Karpas-422 (cell line): ENCODE data around the gene LDLRAD2. TPM values are rescaled to one million over a fixed set of nuclear protein-coding genes. Genes with fewer than 3 reads are reported as not detected.

Experiments used
- DNase-seq: peaks from one replicate; pipeline ENCODE4 v3.0.0-alpha.2; 2015
- H2AFZ ChIP-seq: fragments of 200-600 bp; sonication (generic); 2 replicates; pipeline ENCODE4 v1.6.1; 2014; ENCODE audit warnings: antibody characterized with exemption, low read length, mixed read lengths
- H3K27ac ChIP-seq: fragments of 200-600 bp; sonication (generic); 2 replicates; pipeline ENCODE4 v1.5.1; 2014; ENCODE audit warnings: mild to moderate bottlenecking, low read length, moderate library complexity
- H3K27me3 ChIP-seq: fragments of 200-600 bp; sonication (generic); 2 replicates; pipeline ENCODE4 v1.6.1; 2014; ENCODE audit warnings: low read length, mixed read lengths
- H3K36me3 ChIP-seq: fragments of 200-600 bp; sonication (generic); 2 replicates; pipeline ENCODE4 v1.6.1; 2014; ENCODE audit warnings: low read length, mixed read lengths; ENCODE audit not compliant: insufficient read depth
- H3K4me1 ChIP-seq: fragments of 200-600 bp; sonication (generic); 2 replicates; pipeline ENCODE4 v1.6.1; 2014; ENCODE audit warnings: mild to moderate bottlenecking, low read length, mixed read lengths
- H3K4me2 ChIP-seq: fragments of 200-600 bp; sonication (generic); 2 replicates; pipeline ENCODE4 v1.6.1; 2014; ENCODE audit warnings: low read length, low read depth, mild to moderate bottlenecking; ENCODE audit not compliant: poor library complexity, severe bottlenecking
- H3K4me3 ChIP-seq: fragments of 200-600 bp; sonication (generic); 2 replicates; pipeline ENCODE4 v1.5.1; 2014; ENCODE audit warnings: mild to moderate bottlenecking, antibody characterized with exemption, low read length, mixed read lengths
- H3K79me2 ChIP-seq: fragments of 200-600 bp; sonication (generic); 2 replicates; pipeline ENCODE4 v1.6.1; 2014; ENCODE audit warnings: mild to moderate bottlenecking, low read length, mixed read lengths
- H3K9ac ChIP-seq: fragments of 200-600 bp; sonication (generic); 2 replicates; pipeline ENCODE4 v1.6.0; 2014; ENCODE audit warnings: low read length
- H3K9me2 ChIP-seq: fragments of 200-600 bp; sonication (generic), shearing (Covaris generic); replicated peaks from 2 replicates; pipeline ENCODE4 v1.6.0; 2014; ENCODE audit warnings: mild to moderate bottlenecking, low read length, moderate library complexity; ENCODE audit not compliant: insufficient read depth
- H3K9me3 ChIP-seq: fragments of 300-700, 200-600 bp; sonication (generic); 2 replicates; pipeline ENCODE4 v1.6.1; 2014; ENCODE audit warnings: low read length, mixed read lengths
- H4K20me1 ChIP-seq: fragments of 200-600 bp; sonication (generic); 2 replicates; pipeline ENCODE4 v1.6.1; 2014; ENCODE audit warnings: mild to moderate bottlenecking, antibody characterized with exemption, low read length, low read depth; ENCODE audit not compliant: insufficient read depth
- total RNA-seq: library from RNA; depleted of rRNA; stranded (reverse); fragments of >200 nt; shearing (Covaris generic); gene quantifications from 2 replicates; pipeline ENCODE4 v1.2.3, GENCODE V29; 2014; ENCODE audit warnings: low replicate concordance

Gene LDLRAD2
- total RNA-seq, 1 experiment from 2014 or later, result not detected

GRCh38 chr1:21794656-21795055 lies 17.4 kb upstream of the LDLRAD2 start:
- H3K79me2 ChIP-seq, result no peaks in the 10 kb centered on the region

GRCh38 chr1:21795075-21795474 lies 17.0 kb upstream of the LDLRAD2 start:
- no peaks in the 10 kb centered on the region; the same call in 1 of the 2 replicates for H3K9me3 ChIP-seq
- DNase-seq, result no peak
- H3K9ac ChIP-seq, result no peak overlapping the region
- no peak overlapping the region for H3K4me3 ChIP-seq
- no peaks in the 10 kb centered on the region for H3K4me1 ChIP-seq
- H3K9me2 ChIP-seq, result no peaks in the 10 kb centered on the region
- H3K4me2 ChIP-seq, result no peak overlapping the region
- no peaks in the 10 kb centered on the region for H3K79me2 ChIP-seq
- no peak overlapping the region for H3K27ac ChIP-seq
- no peaks in the 10 kb centered on the region for H3K36me3 ChIP-seq
- no peaks in the 10 kb centered on the region for H4K20me1 ChIP-seq
- H2AFZ ChIP-seq, result no peak overlapping the region
- H3K27me3 ChIP-seq, result no peaks in the 10 kb centered on the region

More at GRCh38 chr1:21794656-21795055, 17.4 kb upstream of the LDLRAD2 start:
- no peak overlapping the region for H3K4me3 ChIP-seq
- no peak for DNase-seq
- no peak overlapping the region for H3K27ac ChIP-seq
- H3K36me3 ChIP-seq, result no peaks in the 10 kb centered on the region
- H3K4me1 ChIP-seq, result no peaks in the 10 kb centered on the region
- H3K9me2 ChIP-seq, result no peaks in the 10 kb centered on the region
- no peak overlapping the region for H3K9ac ChIP-seq
- no peak overlapping the region for H2AFZ ChIP-seq
- no peaks in the 10 kb centered on the region for H4K20me1 ChIP-seq
- H3K4me2 ChIP-seq, result no peak overlapping the region
- no peaks in the 10 kb centered on the region; the same call in 1 of the 2 replicates for H3K9me3 ChIP-seq
- no peaks in the 10 kb centered on the region for H3K27me3 ChIP-seq

GRCh38 chr1:21799730-21800129 lies 12.3 kb upstream of the LDLRAD2 start:
- Histone ChIP-seq H3K9me3 (no peaks in the 10 kb centered on the region; the same call in 1 of the 2 replicates), H3K9me2 (no peaks in the 10 kb centered on the region), H3K27ac (no peak overlapping the region), H3K4me3 (no peak overlapping the region), H2AFZ (no peak overlapping the region), H3K79me2 (no peaks in the 10 kb centered on the region), H3K4me2 (no peak overlapping the region), H3K27me3 (no peaks in the 10 kb centered on the region), H3K36me3 (no peaks in the 10 kb centered on the region), H3K9ac (no peak overlapping the region), H3K4me1 (no peaks in the 10 kb centered on the region), H4K20me1 (no peaks in the 10 kb centered on the region)
- peak; percentile 16 for DNase-seq

GRCh38 chr1:21801100-21801499 lies 11.0 kb upstream of the LDLRAD2 start:
- Histone ChIP-seq H3K9me2 (no peaks in the 10 kb centered on the region), H3K27me3 (no peaks in the 10 kb centered on the region), H3K4me1 (no peaks in the 10 kb centered on the region), H2AFZ (no peak overlapping the region), H3K27ac (no peak overlapping the region), H4K20me1 (no peaks in the 10 kb centered on the region), H3K36me3 (no peaks in the 10 kb centered on the region), H3K4me3 (no peak overlapping the region), H3K79me2 (no peaks in the 10 kb centered on the region), H3K9ac (no peak overlapping the region), H3K4me2 (no peak overlapping the region), H3K9me3 (no peaks in the 10 kb centered on the region)
- no peak for DNase-seq

- H3K4me1 ChIP-seq, result no peaks in the 10 kb centered on the region
- H3K36me3 ChIP-seq, result no peaks in the 10 kb centered on the region
- no peak overlapping the region for H2AFZ ChIP-seq
- no peaks in the 10 kb centered on the region for H3K79me2 ChIP-seq
- no peaks in the 10 kb centered on the region for H3K27me3 ChIP-seq
- H3K9ac ChIP-seq, result no peak overlapping the region
- H3K9me3 ChIP-seq, result no peaks in the 10 kb centered on the region
- peak; percentile 38 for DNase-seq
- no peak overlapping the region for H3K4me2 ChIP-seq
- no peak overlapping the region for H3K4me3 ChIP-seq
- H3K27ac ChIP-seq, result no peak overlapping the region
- no peaks in the 10 kb centered on the region for H4K20me1 ChIP-seq
- H3K9me2 ChIP-seq, result no peaks in the 10 kb centered on the region
Measured at GRCh38 chr1:21804536-21804935, 7.5 kb upstream of the LDLRAD2 start.

GRCh38 chr1:21813542-21813941 lies 1.5 kb downstream of the LDLRAD2 start:
- Histone ChIP-seq H3K9me3 (no peaks in the 10 kb centered on the region), H3K4me3 (no peak overlapping the region), H3K9ac (no peak overlapping the region), H3K4me1 (no peaks in the 10 kb centered on the region), H3K27ac (no peak overlapping the region), H3K36me3 (no peaks in the 10 kb centered on the region), H2AFZ (no peak overlapping the region), H3K27me3 (no peaks in the 10 kb centered on the region), H4K20me1 (no peaks in the 10 kb centered on the region), H3K4me2 (no peak overlapping the region), H3K79me2 (no peaks in the 10 kb centered on the region), H3K9me2 (no peaks in the 10 kb centered on the region)
- peak; percentile 33 for DNase-seq

GRCh38 chr1:21814241-21814918 lies 2.3 kb downstream of the LDLRAD2 start:
- no peaks in the 10 kb centered on the region for H3K27me3 ChIP-seq
- DNase-seq, result peak; percentile 36
- no peaks in the 10 kb centered on the region for H3K9me2 ChIP-seq
- no peaks in the 10 kb centered on the region for H3K9me3 ChIP-seq
- H3K36me3 ChIP-seq, result no peaks in the 10 kb centered on the region
- no peaks in the 10 kb centered on the region for H3K79me2 ChIP-seq
- no peaks in the 10 kb centered on the region for H3K4me1 ChIP-seq
- no peak overlapping the region for H3K27ac ChIP-seq
- no peak overlapping the region for H3K9ac ChIP-seq
- no peak overlapping the region for H2AFZ ChIP-seq
- H3K4me3 ChIP-seq, result no peak overlapping the region
- H4K20me1 ChIP-seq, result no peaks in the 10 kb centered on the region
- no peak overlapping the region for H3K4me2 ChIP-seq

GRCh38 chr1:21814981-21815582 lies 3.0 kb downstream of the LDLRAD2 start:
- Histone ChIP-seq H3K9me2 (no peaks in the 10 kb centered on the region), H3K27ac (no peak overlapping the region), H3K4me3 (no peak overlapping the region), H3K4me2 (no peak overlapping the region), H4K20me1 (no peaks in the 10 kb centered on the region), H2AFZ (no peak overlapping the region), H3K79me2 (no peaks in the 10 kb centered on the region), H3K27me3 (no peaks in the 10 kb centered on the region), H3K4me1 (no peaks in the 10 kb centered on the region), H3K9me3 (no peaks in the 10 kb centered on the region), H3K36me3 (no peaks in the 10 kb centered on the region), H3K9ac (no peak overlapping the region)
- DNase-seq, result peak; percentile 10
